ENCODE results near the gene FANCC.

FANCC gene

DNA sequence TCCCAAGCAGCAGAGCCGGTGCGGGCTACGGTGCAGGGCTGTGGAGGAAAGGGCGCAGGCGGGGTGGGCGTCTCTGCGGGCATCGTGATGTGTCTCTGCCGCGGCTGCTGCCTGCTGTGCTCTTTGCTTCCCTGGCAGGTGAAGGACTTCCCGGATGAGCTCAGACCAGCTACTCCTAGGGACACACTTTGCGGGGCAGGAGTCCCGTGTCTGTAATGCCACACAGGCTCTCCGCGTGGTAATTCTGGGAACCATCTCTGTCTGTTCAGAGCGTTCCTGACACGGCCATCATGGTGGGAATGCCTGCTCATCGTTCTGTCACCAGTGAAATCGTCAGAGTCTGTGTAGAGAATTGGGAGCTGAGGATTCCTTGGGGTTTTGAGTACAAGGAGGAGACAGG, 235.5 kb downstream of the FANCC start:
- no peak for DNase-seq

- DNase-seq, result no peak
These were observed 236.4 kb downstream of the FANCC start for GRCh38 chr9:95080961-95081647.

DNA sequence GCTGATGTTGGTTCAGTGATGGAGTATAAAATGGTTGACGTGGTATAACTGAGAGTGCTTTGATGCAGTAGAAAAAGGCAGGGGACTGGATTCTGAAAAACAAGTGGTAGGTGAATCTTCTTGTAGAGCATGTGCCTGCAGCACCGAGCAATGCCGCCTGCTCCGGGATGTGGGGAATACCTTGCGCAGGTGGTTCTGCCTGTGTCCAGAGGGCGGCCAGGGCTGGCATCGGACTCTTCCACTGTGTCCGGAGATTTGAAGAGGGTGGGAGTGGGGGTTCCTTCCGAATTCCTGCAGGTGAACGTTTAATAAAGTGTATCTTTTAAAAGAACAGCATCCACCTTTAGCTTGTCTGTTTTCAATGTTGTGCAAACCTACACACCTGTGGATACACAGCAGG, 238.0 kb downstream of the FANCC start:
- DNase-seq, result no peak

DNA sequence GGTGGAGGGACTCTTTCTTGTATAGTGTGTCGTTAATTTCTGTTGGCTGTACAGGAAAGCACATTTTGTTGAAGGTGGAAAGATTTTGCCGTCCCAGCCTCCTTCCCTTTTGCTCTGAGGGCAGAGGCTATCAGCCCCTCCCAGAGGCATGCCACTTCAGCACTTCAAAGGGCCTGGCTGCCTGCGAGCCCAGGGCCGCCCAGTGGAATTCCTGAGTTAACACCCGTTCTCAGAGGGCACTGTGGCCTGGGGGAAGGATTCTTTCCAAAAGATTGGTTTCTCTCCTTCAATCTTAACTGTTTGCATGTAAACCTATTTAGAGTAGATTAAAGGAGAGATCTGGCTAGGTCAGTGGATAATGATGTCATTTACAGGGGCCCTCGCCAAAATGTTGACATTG, 238.6 kb downstream of the FANCC start:
- no peak for DNase-seq

DNA sequence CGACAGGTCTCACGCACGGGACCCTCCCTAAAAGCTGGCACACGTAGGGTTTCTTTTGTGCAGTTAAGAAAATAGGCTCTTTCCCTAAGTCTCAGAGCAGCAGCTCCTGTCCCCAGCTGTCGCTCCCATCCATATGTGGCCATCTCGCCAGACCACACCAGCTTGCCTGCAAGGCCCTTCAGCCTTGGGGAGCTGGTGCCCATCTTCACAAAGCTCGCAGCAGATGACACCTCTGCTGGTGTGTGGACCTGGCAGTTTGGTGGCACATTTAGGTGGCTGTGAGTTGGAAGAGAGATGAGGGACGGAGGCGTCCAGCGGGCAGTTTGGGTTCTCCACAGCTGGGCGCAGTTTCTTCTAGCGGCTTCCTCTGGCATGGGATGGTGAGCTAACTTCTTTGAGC, 239.0 kb downstream of the FANCC start:
- no peak for DNase-seq

GRCh38 chr9:95077766-95078370, 239.6 kb downstream of the FANCC start:
- no peak for DNase-seq

DNA sequence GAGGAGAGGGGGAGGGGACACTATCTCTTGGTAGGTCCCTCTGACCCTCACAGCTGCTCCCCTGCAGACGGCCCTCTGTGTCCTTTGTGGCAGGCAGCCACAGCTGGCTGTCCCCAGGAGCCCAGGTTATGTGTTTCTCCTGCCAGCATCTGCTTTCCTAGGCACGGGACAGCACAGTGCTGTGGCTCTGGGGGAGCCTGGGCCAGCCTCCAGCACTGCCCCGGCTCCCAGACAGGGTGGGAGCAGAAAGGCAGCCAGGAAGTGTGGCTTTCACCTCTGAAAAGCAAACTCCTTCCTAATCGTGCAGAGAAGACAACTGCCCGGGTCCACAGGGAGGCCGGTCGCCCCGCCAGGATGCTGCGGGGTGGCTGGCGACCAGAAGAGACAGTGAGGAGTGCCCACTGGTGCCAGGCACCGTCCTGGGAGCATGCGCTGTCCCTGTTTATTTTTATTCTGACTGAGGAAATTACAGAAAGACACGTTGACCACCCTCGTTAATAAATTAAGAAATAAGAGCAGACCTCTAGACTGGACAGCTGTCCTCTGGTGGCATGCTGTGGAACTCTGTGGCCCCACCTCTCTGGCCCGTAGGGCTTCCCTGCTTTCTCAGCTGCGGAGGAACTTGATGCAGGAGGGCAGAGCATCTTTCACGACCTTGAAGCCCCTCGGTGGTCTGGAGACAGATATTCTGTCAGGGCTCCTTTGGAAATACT, 240.3 kb downstream of the FANCC start:
- no peak for DNase-seq

- DNase-seq, result no peak
These were observed 240.8 kb downstream of the FANCC start for GRCh38 chr9:95076696-95077052.

DNA sequence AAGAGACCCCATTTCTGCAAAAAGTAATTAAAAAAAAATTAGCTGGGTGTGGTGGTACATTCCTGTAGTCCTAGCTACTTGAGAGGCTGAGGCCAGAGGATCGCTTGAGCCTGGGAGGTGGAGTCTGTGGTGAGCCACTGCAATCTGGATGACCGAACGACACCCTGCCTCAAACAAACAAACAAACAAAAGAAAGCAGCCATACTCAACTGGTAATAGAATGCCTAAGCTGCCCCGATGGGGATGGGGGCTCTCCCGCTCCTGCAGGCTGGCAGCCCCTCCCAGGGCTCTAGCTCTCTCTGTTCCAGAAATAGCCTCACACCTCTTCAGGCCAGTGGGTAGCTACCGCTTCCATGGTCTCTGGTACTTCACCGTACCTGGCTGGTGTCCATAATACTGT, 241.8 kb downstream of the FANCC start:
- DNase-seq, result no peak

DNA sequence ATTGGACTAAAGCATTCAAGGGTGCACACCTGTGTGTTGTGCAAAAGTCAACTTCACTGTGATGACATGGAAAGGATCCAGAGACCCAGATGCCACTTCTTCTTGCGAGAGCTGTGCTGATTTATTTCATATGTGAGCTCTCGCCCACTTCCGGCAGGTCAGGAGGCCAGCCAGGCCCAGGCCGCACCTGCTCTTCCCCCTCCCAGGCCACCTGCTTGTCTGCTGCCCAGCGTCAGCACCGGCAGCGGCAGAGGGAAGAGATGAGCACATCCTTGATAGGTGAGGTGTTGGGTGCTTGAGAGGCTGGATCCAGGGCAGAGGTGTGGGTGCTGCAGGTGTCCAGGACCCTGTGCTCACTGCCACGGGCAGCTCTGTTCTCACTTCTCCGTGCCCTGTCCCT, 242.9 kb downstream of the FANCC start:
- DNase-seq, result no peak

GRCh38 chr9:95073918-95074317, 243.6 kb downstream of the FANCC start:
- no peak for DNase-seq

- DNase-seq, result no peak
These were observed 244.4 kb downstream of the FANCC start for GRCh38 chr9:95073042-95073607.

DNA sequence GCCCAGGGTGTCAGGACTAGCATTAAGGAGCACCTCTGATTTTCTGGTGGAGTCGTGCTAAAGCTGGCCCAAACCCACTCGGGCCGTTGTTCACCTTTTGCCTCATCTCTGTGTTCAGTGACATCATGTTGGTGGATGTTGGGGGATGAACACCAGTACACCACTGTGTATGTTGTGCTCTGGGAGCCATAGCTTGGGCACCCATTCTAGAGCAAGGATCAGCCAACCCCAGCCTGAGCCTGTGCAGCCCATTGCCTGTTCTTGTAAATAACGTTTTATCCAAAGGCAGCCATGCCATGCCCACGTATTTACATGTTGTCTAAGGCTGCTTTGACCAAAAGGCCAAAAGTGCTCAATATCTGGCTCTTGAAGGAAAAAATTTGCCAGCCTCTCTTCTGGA, 245.6 kb downstream of the FANCC start:
- no peak for DNase-seq

DNA sequence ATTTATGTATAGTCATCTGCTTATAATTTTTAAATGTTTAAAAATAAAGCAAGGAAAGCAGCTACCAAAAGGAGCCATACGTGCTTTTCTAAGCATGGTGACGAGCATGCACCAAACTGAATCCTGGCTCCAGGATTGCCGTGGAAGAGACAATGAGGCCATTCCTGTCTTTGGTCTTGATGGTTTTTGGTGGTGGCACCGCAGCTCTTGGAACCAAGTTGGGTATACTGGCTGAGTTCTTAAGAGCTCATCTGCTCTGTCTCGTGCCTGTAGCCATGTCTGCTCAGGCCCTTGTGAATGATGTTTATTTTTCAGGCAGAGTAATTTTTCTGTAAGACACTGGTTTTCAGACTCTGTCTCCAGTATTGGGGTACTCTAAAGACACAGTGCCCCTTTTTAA, 246.1 kb downstream of the FANCC start:
- DNase-seq, result no peak

DNA sequence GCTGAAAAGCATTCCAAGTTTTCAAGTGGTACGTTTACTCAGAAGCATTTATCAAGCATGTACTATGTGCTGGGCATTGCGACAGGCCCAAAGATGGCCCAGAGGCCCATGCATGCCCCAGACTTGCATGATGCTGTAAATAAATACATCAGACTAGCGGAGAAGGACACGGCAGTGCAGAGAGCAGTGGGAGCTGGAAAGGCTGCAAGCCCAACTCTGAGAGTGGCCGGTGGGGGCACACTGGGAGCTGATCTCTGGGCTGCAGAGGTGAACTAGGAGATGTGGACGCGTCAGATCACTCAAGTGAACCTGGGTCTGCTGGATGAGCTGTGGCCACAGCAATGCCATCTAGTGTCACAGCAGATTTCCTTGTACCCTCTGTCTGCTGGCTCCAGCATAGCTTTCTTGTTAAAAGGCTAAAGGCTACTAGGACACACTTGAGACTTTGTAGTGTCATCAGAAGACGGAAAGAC, 246.9 kb downstream of the FANCC start:
- no peak for DNase-seq

DNA sequence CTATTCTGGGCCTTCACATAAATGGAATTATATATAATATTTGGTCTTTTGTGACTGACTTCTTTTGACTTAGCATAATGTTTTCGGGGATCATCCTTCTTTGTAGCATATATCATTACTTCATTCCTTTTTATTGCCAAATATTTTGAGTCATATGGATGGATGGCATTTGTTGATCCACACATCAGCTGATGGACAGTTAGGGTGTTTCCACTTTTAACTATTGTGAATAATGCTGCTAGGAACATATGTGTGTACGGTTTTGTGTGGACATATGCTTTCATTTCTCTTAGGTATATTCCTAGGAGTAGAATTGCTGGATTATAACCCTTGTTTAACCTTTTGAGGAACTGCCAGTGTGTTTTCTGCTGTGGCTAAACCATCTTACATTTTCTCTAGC, 249.6 kb downstream of the FANCC start:
- DNase-seq, result no peak

DNA sequence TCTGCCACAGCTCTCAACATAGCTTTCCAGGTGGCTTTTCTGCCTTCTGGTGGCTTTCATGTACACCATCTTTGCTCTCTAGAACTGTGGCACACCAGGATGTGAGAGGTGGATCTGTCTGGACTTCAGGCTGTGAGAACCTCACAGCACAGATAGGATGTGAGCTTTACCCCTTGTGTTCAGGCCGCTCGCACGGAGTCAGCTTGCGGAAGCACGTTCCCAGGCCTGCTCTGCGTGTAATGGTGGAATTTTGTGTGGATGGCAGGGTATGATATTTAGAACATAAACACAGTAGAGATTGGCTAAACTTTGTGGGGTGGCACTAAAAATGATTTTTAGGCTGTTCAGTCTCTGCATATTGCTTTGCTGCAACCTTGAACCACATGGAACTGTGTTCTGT, 250.5 kb downstream of the FANCC start:
- no peak for DNase-seq

DNA sequence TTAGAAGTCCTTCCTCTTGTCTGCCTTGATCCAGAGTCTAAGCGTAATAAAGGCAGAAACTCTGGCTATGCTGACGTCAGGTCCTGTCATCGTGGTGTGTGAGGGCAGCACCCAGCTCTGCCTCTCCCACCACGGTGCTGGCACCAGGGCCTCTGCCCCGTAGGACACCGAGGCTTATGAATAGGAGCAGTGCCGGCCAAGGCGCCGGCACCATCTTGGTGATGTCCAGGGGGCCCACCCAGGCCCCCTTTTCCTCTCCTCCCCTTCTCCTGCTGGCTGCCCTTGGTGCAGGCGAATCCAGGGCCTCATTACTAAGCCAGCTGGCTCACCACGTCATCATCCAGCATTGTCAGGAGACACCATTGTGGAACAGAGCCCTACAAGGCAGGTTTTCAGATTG, 252.3 kb downstream of the FANCC start:
- DNase-seq, result no peak

DNA sequence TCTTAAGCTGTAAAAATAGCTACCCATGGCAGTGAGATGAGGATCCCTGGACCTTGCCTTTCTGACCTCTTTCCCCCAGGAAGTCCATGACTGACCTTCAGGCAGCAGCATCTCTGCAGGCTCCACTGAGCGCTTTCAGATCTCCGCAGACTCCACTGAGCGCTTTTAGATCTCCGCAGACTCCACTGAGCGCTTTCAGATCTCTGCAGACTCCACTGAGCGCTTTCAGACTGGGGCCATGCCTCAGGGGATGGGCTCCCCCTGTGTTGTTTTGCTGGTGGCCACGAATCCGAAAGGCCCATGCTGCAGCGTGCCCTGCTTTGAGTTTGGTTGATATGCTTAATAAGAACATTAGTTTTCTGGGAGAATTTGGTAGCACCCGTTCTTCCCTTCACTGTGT, 254.2 kb downstream of the FANCC start:
- DNase-seq, result no peak

GRCh38 chr9:95062596-95063065, 254.9 kb downstream of the FANCC start:
- DNase-seq, result no peak

DNA sequence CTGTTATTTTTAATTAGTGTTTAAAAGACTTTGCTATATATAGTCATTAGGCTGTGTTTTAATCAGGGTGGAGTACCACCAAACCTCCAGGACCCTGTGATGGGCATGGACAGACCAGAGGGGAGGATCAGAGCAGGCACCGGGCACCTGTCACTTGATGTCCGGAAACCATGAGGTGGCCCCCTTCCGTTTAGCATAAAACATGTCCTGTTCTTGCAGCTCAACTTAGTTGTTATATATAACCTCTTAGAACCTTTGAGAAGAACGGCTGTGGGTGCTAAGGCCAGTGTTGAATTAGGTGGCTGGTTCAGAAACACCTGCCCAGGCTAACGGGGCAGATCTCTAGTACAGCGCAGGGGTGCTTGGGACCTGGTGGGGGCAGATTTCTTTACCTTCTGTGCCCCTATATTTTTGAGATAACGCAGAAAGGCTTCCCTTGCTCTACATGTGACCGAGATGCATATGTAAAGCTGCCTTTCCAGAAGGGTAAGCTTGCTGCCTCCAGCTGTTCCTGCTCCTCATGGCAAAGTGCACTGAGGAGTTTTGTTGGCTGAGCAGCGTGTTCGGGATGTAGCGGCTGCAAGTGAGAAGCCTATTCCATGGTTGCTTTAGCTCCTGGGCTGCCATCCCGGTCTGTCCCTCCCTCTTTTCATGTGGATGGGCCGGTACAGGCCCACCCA, 255.5 kb downstream of the FANCC start:
- no peak for DNase-seq

DNA sequence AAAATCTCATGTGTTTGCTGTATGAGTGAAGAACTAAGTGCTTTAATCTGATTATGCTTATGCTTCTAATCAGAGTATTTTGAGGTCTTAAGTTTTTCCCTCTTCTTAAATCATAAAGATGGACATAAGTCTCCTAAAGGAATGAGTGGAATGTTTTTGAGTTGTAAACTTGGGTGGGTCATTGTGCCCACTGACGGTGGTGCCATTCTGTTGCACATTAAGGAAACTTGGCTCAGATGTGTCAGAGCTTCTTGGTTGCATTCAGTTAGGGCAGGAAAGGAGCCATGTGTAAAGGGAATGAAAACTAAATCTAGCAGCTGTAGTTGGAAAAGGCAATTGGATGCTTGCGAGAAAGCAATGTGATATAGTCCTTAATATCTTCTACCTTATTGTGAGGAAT, 256.6 kb downstream of the FANCC start:
- no peak for DNase-seq

GRCh38 chr9:95060234-95060633, 257.3 kb downstream of the FANCC start:
- DNase-seq, result no peak
